ENCODE data around the gene P2RY6.

Gene P2RY6

DNA sequence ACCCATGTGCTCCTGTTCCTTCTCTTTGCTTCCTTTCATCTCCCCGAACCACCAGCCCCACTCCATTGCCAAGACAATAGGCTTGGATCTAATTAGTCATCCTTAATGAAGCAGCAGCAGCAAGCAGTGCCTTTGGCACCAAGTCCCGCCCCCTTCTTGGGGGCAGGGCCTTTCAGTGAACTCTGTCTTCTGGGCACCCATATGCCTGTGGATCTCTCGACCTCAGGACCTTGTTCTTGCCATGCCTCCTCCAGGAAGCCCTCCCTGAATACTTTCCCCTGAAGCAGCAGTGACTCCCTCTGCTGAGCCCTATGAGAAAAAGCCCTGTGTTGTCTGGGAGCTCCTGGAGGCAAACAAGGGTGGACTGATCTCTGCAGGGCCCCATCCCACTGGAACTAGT lies 68.0 kb downstream of the P2RY6 start:
- no peak for DNase-seq

GRCh38 chr11:73342633-73343032 lies 70.5 kb downstream of the P2RY6 start:
- no peak for DNase-seq

GRCh38 chr11:73343076-73343873 lies 71.1 kb downstream of the P2RY6 start:
- no peak for DNase-seq

DNA sequence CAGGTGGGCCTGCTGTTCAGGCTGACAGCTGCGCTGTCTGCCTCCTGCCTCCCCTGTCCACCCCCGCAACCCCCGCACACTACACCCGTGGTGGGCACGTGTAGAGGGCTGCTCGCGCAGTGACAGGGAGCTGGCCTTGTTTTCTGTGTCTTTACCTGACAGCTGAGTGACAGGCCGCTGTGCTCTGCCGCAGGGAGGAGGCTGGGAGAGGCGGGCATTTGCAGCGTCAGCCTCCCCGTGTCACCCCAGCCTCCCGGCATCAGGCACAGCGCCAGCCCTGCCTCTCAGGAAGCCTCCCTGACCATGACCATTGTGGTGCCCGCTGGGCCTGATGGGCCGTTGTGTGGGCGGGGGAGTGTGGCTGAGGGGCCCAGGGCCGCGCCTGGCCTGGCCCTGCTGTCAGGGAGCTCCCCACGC lies 72.1 kb downstream of the P2RY6 start:
- no peak for DNase-seq

- no peak for DNase-seq
These were observed 73.5 kb downstream of the P2RY6 start for GRCh38 chr11:73345481-73346160.

DNA sequence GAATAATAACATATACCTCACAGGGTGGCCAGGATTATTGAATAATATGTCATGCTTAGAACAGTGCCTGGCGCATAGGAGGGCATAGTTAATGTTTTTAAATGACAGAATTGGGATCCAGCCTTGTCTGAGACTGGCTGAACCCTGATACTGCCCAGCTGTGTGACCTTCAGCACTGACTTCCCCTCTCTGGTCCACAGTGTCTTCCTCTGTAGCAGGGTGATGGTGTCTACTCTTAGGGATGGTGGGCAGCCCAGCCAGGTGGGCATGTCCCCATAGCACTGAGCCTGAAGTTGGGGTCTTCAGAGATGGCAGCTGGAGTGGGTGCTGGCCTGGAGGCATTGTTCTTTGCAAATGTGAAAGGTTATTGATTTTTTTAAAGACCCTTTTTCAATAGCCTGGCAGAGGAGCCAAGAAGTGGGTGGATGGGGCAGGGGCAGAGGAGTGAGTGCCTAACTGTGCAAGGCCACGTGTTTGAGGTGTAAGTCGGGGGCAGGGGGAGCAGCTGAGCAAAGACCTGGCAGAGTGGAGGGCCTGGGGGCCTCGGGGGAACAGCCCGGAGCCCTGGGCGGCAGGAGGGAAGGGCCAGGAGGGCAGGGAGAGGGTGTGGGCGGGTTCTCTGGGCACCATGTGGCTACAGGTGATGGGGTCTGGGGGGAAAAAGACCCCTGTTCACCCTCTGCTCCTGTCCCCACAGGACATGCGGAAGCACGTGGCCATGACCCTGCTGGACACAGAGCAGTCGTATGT lies 74.2 kb downstream of the P2RY6 start:
- DNase-seq = no peak

GRCh38 chr11:73347067-73347466 lies 74.9 kb downstream of the P2RY6 start:
- DNase-seq = no peak

Data from DMS79 (cell line).